Stimulated activated CD8-positive, alpha-beta memory T cell treated with anti-CD3 and anti-CD28 coated beads, Interleukin-4, amount 100 ng/mL, for 1 hour (primary cell): ENCODE data around the gene ZBTB7C.

Experiments used
- DNase-seq, 2 donors: peaks; one replicate each; pipeline ENCODE4 v3.0.0-alpha.2; 2020; ENCODE audit warnings: low read depth in 2 of 2, low spot score in 1 of 2

ZBTB7C gene

GRCh38 chr18:48326901-48327675 lies 82.1 kb downstream of the ZBTB7C start:
- no peak for DNase-seq

GRCh38 chr18:48325115-48325665 lies 84.0 kb downstream of the ZBTB7C start:
- no peak for DNase-seq

GRCh38 chr18:48324651-48325050 lies 84.5 kb downstream of the ZBTB7C start:
- DNase-seq, result no peak

- DNase-seq, result no peak
Measured at GRCh38 chr18:48323151-48323550, 86.0 kb downstream of the ZBTB7C start.

- DNase-seq, result no peak
Measured at GRCh38 chr18:48321536-48321935, 87.6 kb downstream of the ZBTB7C start.

GRCh38 chr18:48321121-48321520 lies 88.1 kb downstream of the ZBTB7C start:
- DNase-seq, result no peak

GRCh38 chr18:48320639-48320945 lies 88.6 kb downstream of the ZBTB7C start:
- no peak for DNase-seq

GRCh38 chr18:48319801-48320638 lies 89.2 kb downstream of the ZBTB7C start:
- DNase-seq, result no peak

GRCh38 chr18:48318436-48318835 lies 90.7 kb downstream of the ZBTB7C start:
- DNase-seq, result no peak

GRCh38 chr18:48317781-48318381 lies 91.3 kb downstream of the ZBTB7C start:
- no peak for DNase-seq

- no peak for DNase-seq
Measured at GRCh38 chr18:48316177-48316576, 93.0 kb downstream of the ZBTB7C start.

GRCh38 chr18:48314690-48315089 lies 94.5 kb downstream of the ZBTB7C start:
- no peak for DNase-seq

- no peak for DNase-seq
Measured at GRCh38 chr18:48313792-48314191, 95.4 kb downstream of the ZBTB7C start.

GRCh38 chr18:48312066-48312465 lies 97.1 kb downstream of the ZBTB7C start:
- no peak for DNase-seq

GRCh38 chr18:48310999-48311398 lies 98.2 kb downstream of the ZBTB7C start:
- DNase-seq, result no peak

GRCh38 chr18:48310353-48310752 lies 98.8 kb downstream of the ZBTB7C start:
- no peak for DNase-seq

- no peak for DNase-seq
Measured at GRCh38 chr18:48308755-48309575, 100.2 kb downstream of the ZBTB7C start.

GRCh38 chr18:48308027-48308635 lies 101.1 kb downstream of the ZBTB7C start:
- no peak for DNase-seq

- no peak for DNase-seq
Measured at GRCh38 chr18:48306838-48307237, 102.3 kb downstream of the ZBTB7C start.

- no peak for DNase-seq
Measured at GRCh38 chr18:48304906-48305693, 104.1 kb downstream of the ZBTB7C start.
